Measurements from ENCODE around the gene CTSF.
"Not testable (repeated sequence)": the region's sequence is repeated elsewhere in the genome, so short reads cannot be mapped to it uniquely, and the experiment has no call there.

Gene CTSF

GRCh38 chr11:66556086-66556485 is 12.3 kb downstream of the CTSF start:
- peak; percentile 85 for DNase-seq

- no peak for DNase-seq
Measured at GRCh38 chr11:66555416-66555815, 13.0 kb downstream of the CTSF start.

GRCh38 chr11:66554602-66555001 is 13.8 kb downstream of the CTSF start:
- DNase-seq = no peak

- no peak for DNase-seq
Measured at GRCh38 chr11:66550887-66551286, 17.5 kb downstream of the CTSF start.

- DNase-seq = no peak
Measured at GRCh38 chr11:66549696-66550095, 18.7 kb downstream of the CTSF start.

GRCh38 chr11:66548774-66549630 is 19.4 kb downstream of the CTSF start:
- DNase-seq = no peak

GRCh38 chr11:66548041-66548440 is 20.4 kb downstream of the CTSF start:
- DNase-seq = no peak

- no peak for DNase-seq
Measured at GRCh38 chr11:66547662-66548009, 20.8 kb downstream of the CTSF start.

- no peak for DNase-seq
Measured at GRCh38 chr11:66546966-66547661, 21.3 kb downstream of the CTSF start.

- no peak for DNase-seq
Measured at GRCh38 chr11:66546368-66546965, 21.9 kb downstream of the CTSF start, which contains the start of gene ACTN3. TSS of gene ACTN3 (plus strand) at chr11:66546903. CDS start at chr11:66546938, 35 bp downstream.

- peak; percentile 93 for DNase-seq
Measured at GRCh38 chr11:66545701-66546367, 22.6 kb downstream of the CTSF start, which contains the start of gene ZDHHC24. TSS of gene ZDHHC24 (minus strand) at chr11:66546048. CDS start at chr11:66546003, 45 bp downstream.

GRCh38 chr11:66544952-66545351 is 23.5 kb downstream of the CTSF start:
- DNase-seq = not testable (repeated sequence)

GRCh38 chr11:66543263-66544107 is 24.9 kb downstream of the CTSF start:
- no peak for DNase-seq

- DNase-seq = no peak
Measured at GRCh38 chr11:66542362-66542761, 26.0 kb downstream of the CTSF start.

GRCh38 chr11:66541892-66542291 is 26.5 kb downstream of the CTSF start:
- DNase-seq = no peak

GRCh38 chr11:66540598-66540997 is 27.8 kb downstream of the CTSF start:
- not testable (repeated sequence) for DNase-seq

- no peak for DNase-seq
Measured at GRCh38 chr11:66539870-66540213, 28.6 kb downstream of the CTSF start.

- no peak for DNase-seq
Measured at GRCh38 chr11:66539170-66539869, 29.1 kb downstream of the CTSF start.

- DNase-seq = no peak
Measured at GRCh38 chr11:66532784-66533183, 35.6 kb downstream of the CTSF start.

- DNase-seq = no peak
Measured at GRCh38 chr11:66531841-66532240, 36.6 kb downstream of the CTSF start.

GRCh38 chr11:66530927-66531709 is 37.3 kb downstream of the CTSF start:
- DNase-seq = no peak
